AG04450 (cell line): ENCODE data around the gene CD9. TPM values are rescaled to one million over a fixed set of nuclear protein-coding genes. Genes with fewer than 3 reads are reported as not detected.

Experiments
- CTCF ChIA-PET: fragments of 300-600, 350-600 bp; formaldehyde crosslinking; extraction: SDS; loops from one replicate; lab custom pipeline; 2022; ENCODE audit warnings: antibody characterized with exemption, inconsistent platforms; lab: Charles Lee
- POLR2A ChIA-PET: fragments of 350-600 bp; formaldehyde crosslinking; extraction: SDS; loops from one replicate; lab custom pipeline; 2021; ENCODE audit warnings: antibody characterized with exemption, inconsistent platforms; lab: Yijun Ruan, JAX
- DNase-seq: peaks from one replicate; pipeline ENCODE4 v3.0.0-alpha.2; 2011; ENCODE audit warnings: low read depth, low spot score
- H3K27ac ChIP-seq: one replicate; pipeline ENCODE4 v1.5.1; 2012; ENCODE audit warnings: low read depth, low read length, control low read depth
- H3K27me3 ChIP-seq: one replicate; pipeline ENCODE4 v1.6.0; 2012; ENCODE audit warnings: low read length; ENCODE audit not compliant: control insufficient read depth, insufficient read depth
- H3K4me3 ChIP-seq: 2 replicates; pipeline ENCODE4 v1.5.1; 2011; ENCODE audit warnings: mild to moderate bottlenecking, low read depth, low read length, control low read depth
- H3K9me3 ChIP-seq: 2 replicates; pipeline ENCODE4 v1.5.1; 2012; ENCODE audit warnings: low read length; ENCODE audit not compliant: control insufficient read depth, insufficient read depth
- CTCF ChIP-seq: IDR thresholded peaks from 2 replicates; pipeline ENCODE4 v1.5.1; 2011; ENCODE audit warnings: low read depth, low read length, control low read depth, inconsistent platforms
- polyA plus RNA-seq: library from polyadenylated mRNA; depleted of rRNA; stranded (reverse); fragments of >200 nt; gene quantifications from 2 replicates; pipeline ENCODE4 v1.2.3, GENCODE V29; 2011; rRNA removed
- small RNA-seq: library from RNA; depleted of rRNA; stranded (forward); fragments of <200 nt; gene quantifications from one replicate; pipeline ENCODE3, GENCODE V24; 2012; ENCODE audit warnings: low read depth; ENCODE audit not compliant: insufficient read length

The CD9 gene
- polyA plus RNA-seq, 1 experiment, result 177 TPM

GRCh38 chr12:6282453-6282840, 82.2 kb downstream of the CD9 start:
- H3K27ac ChIP-seq, result no peak overlapping the region
- ChIA-PET CTCF (interaction anchor here (1.5 to 6.3 kb wide), 4 partner anchors 87 to 294 kb away, joined by 7 to 185 read pairs (median 106); no protein-coding TSS in a partner anchor), POLR2A (interaction anchor here (0.6 kb wide), 1 partner anchor 252 kb away, joined by 4 read pairs; no protein-coding TSS in a partner anchor)
- DNase-seq, result no peak
- no peaks in the 10 kb centered on the region; the same call in 1 of the 2 replicates for H3K9me3 ChIP-seq
- H3K27me3 ChIP-seq, result no peaks in the 10 kb centered on the region
- H3K4me3 ChIP-seq, result no peak overlapping the region
- no peak for TF ChIP-seq CTCF

GRCh38 chr12:6284273-6284672, 84.1 kb downstream of the CD9 start:
- TF ChIP-seq CTCF, result no peak
- Histone ChIP-seq H3K27ac (no peak overlapping the region), H3K9me3 (no peaks in the 10 kb centered on the region; the same call in 1 of the 2 replicates), H3K27me3 (no peaks in the 10 kb centered on the region), H3K4me3 (no peak overlapping the region)
- DNase-seq, result no peak
- CTCF ChIA-PET, result interaction anchor here (0.6 to 6.3 kb wide), 50 partner anchors 10 to 856 kb away, joined by 3 to 185 read pairs (median 4); partner anchors contain the start of gene CD9
- POLR2A ChIA-PET, result interaction anchor here (0.7 kb wide), 1 partner anchor 233 kb away, joined by 3 read pairs; no protein-coding TSS in a partner anchor

GRCh38 chr12:6285063-6285477, 84.9 kb downstream of the CD9 start:
- ChIA-PET CTCF (interaction anchor here (0.6 to 6.3 kb wide), 49 partner anchors 10 to 856 kb away, joined by 3 to 185 read pairs (median 4); partner anchors contain the start of gene CD9), POLR2A (interaction anchor here (0.5 kb wide), 1 partner anchor 249 kb away, joined by 5 read pairs; the partner anchor contains the start of gene GAPDH)
- H3K27ac ChIP-seq, result peak overlapping the region; percentile 52
- H3K27me3 ChIP-seq, result no peaks in the 10 kb centered on the region
- DNase-seq, result no peak
- no peak overlapping the region for H3K4me3 ChIP-seq
- peak; percentile 91 for TF ChIP-seq CTCF
- peaks cover 3% of the 10 kb centered on the region; the same call in 1 of the 2 replicates for H3K9me3 ChIP-seq

- no peak for DNase-seq
- no peak overlapping the region for H3K4me3 ChIP-seq
- no peaks in the 10 kb centered on the region for H3K27me3 ChIP-seq
- POLR2A ChIA-PET, result interaction anchor here (0.5 to 2.0 kb wide), 9 partner anchors 12 to 298 kb away, joined by 3 to 6 read pairs (median 4); partner anchors contain the start of gene GAPDH
- no peak for TF ChIP-seq CTCF
- CTCF ChIA-PET, result interaction anchor here (0.5 to 6.3 kb wide), 24 partner anchors 12 to 857 kb away, joined by 3 to 185 read pairs (median 6); partner anchors contain the start of genes CD9 and VWF
- peak overlapping the region; percentile 89 for H3K27ac ChIP-seq
- H3K9me3 ChIP-seq, result peaks cover 3% of the 10 kb centered on the region; the same call in 1 of the 2 replicates
Measured at GRCh38 chr12:6285532-6286306, 85.5 kb downstream of the CD9 start.

Small RNA genes within 50 kb of the gene (small RNA-seq; reads per million reads assigned to genes)
- gene ATP5MFP5, result not detected
- gene RF00019, result not detected

Other genes starting within 250 kb of the CD9 start
- gene VWF, start 75.7 kb upstream of the CD9 start, polyA plus RNA-seq, result 0.22 and 0.35 TPM in 2 replicates
- gene PLEKHG6, start 110.3 kb downstream of the CD9 start, polyA plus RNA-seq, result 0.06 and 0.15 TPM in 2 replicates
- 231 and 255 TPM in 2 replicates for gene TNFRSF1A, start 141.7 kb downstream of the CD9 start, polyA plus RNA-seq
- 0.25 and 0.26 TPM in 2 replicates for gene SCNN1A, start 175.2 kb downstream of the CD9 start, polyA plus RNA-seq
- gene LTBR, start 183.8 kb downstream of the CD9 start, polyA plus RNA-seq, result 32.1 and 38.8 TPM in 2 replicates
- not detected in 2 replicates for gene CD27, start 244.6 kb downstream of the CD9 start, polyA plus RNA-seq